Sigmoid colon (tissue), 4 donors: ENCODE measurements around the gene RITA1.

Experiments used
- EP300 ChIP-seq, 4 donors: sonication (generic); formaldehyde crosslinking; IDR thresholded peaks; one replicate each; pipeline ENCODE4 v1.6.1; 2017; ENCODE audit warnings: antibody characterized with exemption in 4 of 4
- POLR2A ChIP-seq, 2 donors: fragments of 450-650 bp; IDR thresholded peaks; one replicate each; pipeline ENCODE4 v1.6.1; 2016; ENCODE audit warnings: antibody characterized with exemption in 2 of 2, mild to moderate bottlenecking in 2 of 2, moderate library complexity in 2 of 2
- POLR2AphosphoS5 ChIP-seq, 4 donors: sonication (generic); formaldehyde crosslinking; IDR thresholded peaks; one replicate each; pipeline ENCODE4 v1.6.1; 2017; ENCODE audit warnings: antibody characterized with exemption in 4 of 4
- TF ChIP-seq, protein P1 (sequence below), 4 experiments: fragments of 450-650 bp in 3 of 4; fragments of 200-600 bp in 1 of 4; IDR thresholded peaks; one replicate each; pipeline ENCODE4 v1.5.1; 2016 to 2019; ENCODE audit warnings: antibody characterized with exemption in 4 of 4, mild to moderate bottlenecking in 3 of 4, moderate library complexity in 2 of 4

DNA sequence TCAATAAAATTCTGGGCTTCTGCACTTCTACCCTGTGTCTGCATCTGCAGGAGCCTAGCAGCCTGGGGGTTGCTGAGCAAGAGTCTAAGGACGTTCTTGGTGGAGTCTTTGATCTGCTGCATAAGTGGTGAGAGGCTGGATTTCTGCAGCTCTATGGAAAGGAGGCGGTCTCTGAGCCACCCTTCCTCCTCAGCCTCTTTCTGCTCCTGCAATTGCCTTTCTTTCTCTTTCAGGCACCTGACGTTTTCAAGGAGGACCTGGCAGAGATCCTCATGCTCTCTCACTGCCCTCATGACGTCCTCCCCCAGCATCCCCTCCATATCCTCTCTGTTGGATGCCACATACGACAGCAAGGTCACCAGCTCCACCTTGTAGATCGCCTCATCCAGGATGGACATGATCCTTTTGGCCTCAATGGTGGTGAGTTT, 22.1 kb downstream of the RITA1 start:
- TF ChIP-seq, protein P1, sequence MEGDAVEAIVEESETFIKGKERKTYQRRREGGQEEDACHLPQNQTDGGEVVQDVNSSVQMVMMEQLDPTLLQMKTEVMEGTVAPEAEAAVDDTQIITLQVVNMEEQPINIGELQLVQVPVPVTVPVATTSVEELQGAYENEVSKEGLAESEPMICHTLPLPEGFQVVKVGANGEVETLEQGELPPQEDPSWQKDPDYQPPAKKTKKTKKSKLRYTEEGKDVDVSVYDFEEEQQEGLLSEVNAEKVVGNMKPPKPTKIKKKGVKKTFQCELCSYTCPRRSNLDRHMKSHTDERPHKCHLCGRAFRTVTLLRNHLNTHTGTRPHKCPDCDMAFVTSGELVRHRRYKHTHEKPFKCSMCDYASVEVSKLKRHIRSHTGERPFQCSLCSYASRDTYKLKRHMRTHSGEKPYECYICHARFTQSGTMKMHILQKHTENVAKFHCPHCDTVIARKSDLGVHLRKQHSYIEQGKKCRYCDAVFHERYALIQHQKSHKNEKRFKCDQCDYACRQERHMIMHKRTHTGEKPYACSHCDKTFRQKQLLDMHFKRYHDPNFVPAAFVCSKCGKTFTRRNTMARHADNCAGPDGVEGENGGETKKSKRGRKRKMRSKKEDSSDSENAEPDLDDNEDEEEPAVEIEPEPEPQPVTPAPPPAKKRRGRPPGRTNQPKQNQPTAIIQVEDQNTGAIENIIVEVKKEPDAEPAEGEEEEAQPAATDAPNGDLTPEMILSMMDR (IDR thresholded peaks at IDR 0.05), result no peak
- no peak for TF ChIP-seq POLR2A (IDR thresholded peaks at IDR 0.05)
- no peak for TF ChIP-seq POLR2AphosphoS5 (IDR thresholded peaks at IDR 0.05)
- TF ChIP-seq EP300 (IDR thresholded peaks at IDR 0.05), result no peak
